ENCODE results near the gene HDAC11.
"Not testable (repeated sequence)": the region's sequence is repeated elsewhere in the genome, so short reads cannot be mapped to it uniquely, and the experiment has no call there.

The HDAC11 gene

GRCh38 chr3:13484851-13485590 lies 4.9 kb downstream of the HDAC11 start:
- Histone ChIP-seq H3K79me2 (no peaks in the 10 kb centered on the region), H3K27me3 (ENCODE audit: control insufficient read depth, insufficient read depth, low read length) (no peaks in the 10 kb centered on the region), H3K27ac (peak overlapping the region; percentile 80), H3K4me2 (ENCODE audit: low read length) (peak overlapping the region; percentile 9), H3K9ac (no peak overlapping the region), H3K9me3 (ENCODE audit: control insufficient read depth, low read length) (no peaks in the 10 kb centered on the region), H2AFZ (no peak overlapping the region), H3K36me3 (ENCODE audit: control insufficient read depth, insufficient read depth, low read length) (no peaks in the 10 kb centered on the region), H3K4me3 (ENCODE audit: low read depth, low read length) (no peak overlapping the region), H3K4me1 (peaks cover 16% of the 10 kb centered on the region)
- no peak for TF ChIP-seq CTCF (IDR thresholded peaks at IDR 0.05)

DNA sequence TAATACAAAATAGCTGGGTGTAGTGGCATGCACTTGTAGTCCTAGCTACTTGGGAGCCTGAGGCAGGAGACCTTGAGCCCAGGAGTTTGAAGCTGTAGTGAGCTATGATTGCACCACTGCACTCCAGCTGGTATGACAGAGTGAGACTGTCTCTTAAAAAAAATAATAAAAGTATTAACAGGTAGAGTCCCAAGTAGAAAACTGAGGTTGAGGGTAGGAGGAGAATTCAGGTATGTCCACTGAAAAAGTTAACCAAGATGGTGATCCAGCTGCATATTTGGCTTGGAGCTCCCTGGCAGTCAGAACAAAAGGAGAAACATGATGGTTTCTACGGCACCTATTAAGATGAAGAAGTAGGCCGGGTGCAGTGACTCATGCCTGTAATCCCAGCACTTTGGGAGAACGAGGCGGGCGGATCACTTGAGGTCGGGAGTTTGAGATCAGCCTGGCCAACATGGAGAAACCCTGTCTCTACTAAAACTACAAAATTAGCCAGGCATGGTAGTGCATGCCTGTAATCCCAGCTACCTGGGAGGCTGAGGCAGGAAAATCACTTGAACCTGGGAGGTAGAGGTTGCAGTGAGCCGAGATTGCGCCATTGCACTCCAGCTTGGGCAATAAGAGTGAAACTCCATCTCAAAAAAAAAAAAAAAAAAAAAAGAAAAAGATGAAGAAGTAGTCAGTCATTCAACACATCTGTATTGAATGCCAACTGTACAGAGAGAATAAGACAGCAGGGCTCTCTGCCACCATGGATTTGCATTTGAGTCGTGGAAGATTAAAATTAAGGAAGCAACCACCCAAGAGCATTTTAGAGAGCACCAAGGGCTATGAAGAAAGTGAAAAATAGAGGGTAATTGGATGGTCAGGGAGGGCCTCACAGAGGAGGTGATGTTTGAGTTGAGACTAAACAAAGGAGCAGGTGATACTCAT lies 5.8 kb downstream of the HDAC11 start:
- not testable (repeated sequence) for H3K79me2 ChIP-seq; H3K9me3 ChIP-seq (ENCODE audit: control insufficient read depth, low read length); H3K27me3 ChIP-seq (ENCODE audit: control insufficient read depth, insufficient read depth, low read length); H3K9ac ChIP-seq; H3K4me3 ChIP-seq (ENCODE audit: low read depth, low read length); H3K36me3 ChIP-seq (ENCODE audit: control insufficient read depth, insufficient read depth, low read length); H2AFZ ChIP-seq
- Histone ChIP-seq H3K27ac (peak overlapping the region; percentile 80), H3K4me2 (ENCODE audit: low read length) (peak overlapping the region; percentile 9), H3K4me1 (peaks cover 16% of the 10 kb centered on the region)

GRCh38 chr3:13487403-13487802 lies 7.3 kb downstream of the HDAC11 start:
- TF ChIP-seq CTCF (IDR thresholded peaks at IDR 0.05) = no peak
- Histone ChIP-seq H2AFZ (no peak overlapping the region), H3K4me2 (ENCODE audit: low read length) (no peak overlapping the region), H3K27me3 (ENCODE audit: control insufficient read depth, insufficient read depth, low read length) (no peaks in the 10 kb centered on the region), H3K79me2 (peaks cover 2% of the 10 kb centered on the region), H3K27ac (no peak overlapping the region), H3K9me3 (ENCODE audit: control insufficient read depth, low read length) (no peaks in the 10 kb centered on the region), H3K4me3 (ENCODE audit: low read depth, low read length) (no peak overlapping the region), H3K36me3 (ENCODE audit: control insufficient read depth, insufficient read depth, low read length) (no peaks in the 10 kb centered on the region), H3K9ac (no peak overlapping the region), H3K4me1 (peaks cover 14% of the 10 kb centered on the region)

DNA sequence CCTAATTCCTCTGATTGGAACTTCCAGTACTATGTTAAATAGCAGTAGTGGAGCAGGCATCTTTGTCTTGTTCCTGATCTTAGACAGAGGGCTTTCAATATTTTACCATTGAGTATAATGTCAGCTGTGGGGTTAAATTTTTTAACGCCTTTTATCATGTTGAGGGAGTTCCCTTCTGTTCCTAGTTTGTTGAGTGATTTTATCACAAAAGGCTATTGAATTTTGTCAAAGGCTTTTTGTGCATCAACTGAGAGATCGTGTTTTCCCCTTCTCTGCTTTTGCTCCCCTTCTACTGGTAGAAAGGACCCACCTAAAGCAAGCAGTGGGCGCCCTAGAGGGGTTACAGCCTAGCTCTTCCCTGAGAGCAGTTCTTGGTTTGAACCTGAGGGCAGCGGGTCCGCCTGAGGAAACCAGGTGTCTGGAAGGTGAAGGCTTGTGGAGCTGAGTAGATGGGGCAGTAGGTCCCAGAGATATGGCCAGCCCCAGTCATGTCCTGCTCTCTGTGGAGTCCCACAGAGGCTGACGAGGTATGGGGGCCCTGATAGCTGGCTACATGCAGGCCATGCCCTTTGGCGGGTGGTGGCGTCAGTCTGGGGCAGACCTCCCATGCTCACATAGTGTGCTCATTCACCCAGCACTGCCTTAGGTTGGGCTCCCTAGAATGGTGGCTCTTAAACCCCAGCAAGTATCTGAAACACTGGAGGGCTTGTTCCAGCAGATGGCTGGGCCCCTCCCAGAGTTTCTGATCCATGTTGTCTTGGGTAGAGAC lies 11.3 kb downstream of the HDAC11 start:
- H3K4me1 ChIP-seq = peaks cover under 1% of the 10 kb centered on the region

More for the DNA sequence above, 11.3 kb downstream of the HDAC11 start:
- Histone ChIP-seq H2AFZ (no peak overlapping the region), H3K27me3 (ENCODE audit: control insufficient read depth, insufficient read depth, low read length) (no peaks in the 10 kb centered on the region), H3K36me3 (ENCODE audit: control insufficient read depth, insufficient read depth, low read length) (no peaks in the 10 kb centered on the region), H3K4me3 (ENCODE audit: low read depth, low read length) (no peak overlapping the region), H3K79me2 (peaks cover 2% of the 10 kb centered on the region), H3K4me2 (ENCODE audit: low read length) (no peak overlapping the region), H3K27ac (no peak overlapping the region), H3K9ac (no peak overlapping the region), H3K9me3 (ENCODE audit: control insufficient read depth, low read length) (no peaks in the 10 kb centered on the region)
- TF ChIP-seq CTCF (IDR thresholded peaks at IDR 0.05) = no peak
